Fibroblast of skin of back (primary cell): ENCODE results near the gene YBX2.

Source experiments
- DNase-seq: peaks from one replicate; pipeline ENCODE4 v3.0.0-alpha.2; 2013

The YBX2 gene

DNA sequence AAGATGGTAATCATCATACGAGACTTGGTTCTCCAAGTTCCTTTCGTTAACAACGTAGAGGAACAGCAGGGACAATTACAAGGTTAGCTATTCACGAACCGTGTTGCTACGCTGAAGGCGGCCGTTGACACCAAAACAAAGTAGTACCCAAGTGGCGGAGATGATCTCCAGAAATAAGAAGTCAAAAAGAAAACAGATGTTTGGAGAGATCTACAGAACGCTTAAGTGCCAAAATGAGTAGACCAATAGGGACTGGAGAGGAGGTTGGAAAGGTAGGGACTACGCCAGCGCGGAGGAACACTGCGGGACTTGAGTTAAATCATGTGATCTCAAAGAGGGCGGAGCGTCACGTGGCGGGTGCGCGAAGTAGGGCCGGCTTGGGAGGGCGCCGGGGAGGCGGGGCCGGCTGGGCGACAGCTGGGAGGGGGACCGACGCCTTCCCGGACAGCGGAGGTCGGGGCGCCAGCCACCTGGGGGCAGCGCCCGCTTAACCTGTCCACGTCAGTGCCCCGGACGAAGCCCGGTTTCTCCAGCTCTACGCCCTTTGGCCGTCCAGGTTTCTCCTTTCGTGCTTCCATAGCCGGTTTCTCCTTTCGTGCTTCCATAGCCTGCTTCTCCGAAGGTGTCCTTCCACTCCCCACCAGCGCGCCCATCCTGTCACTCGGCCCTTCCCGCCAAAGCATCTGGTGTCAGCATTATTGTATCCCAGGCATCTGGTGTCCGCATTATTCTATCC lies 51.6 kb downstream of the YBX2 start:
- peak; percentile 95 for DNase-seq

DNA sequence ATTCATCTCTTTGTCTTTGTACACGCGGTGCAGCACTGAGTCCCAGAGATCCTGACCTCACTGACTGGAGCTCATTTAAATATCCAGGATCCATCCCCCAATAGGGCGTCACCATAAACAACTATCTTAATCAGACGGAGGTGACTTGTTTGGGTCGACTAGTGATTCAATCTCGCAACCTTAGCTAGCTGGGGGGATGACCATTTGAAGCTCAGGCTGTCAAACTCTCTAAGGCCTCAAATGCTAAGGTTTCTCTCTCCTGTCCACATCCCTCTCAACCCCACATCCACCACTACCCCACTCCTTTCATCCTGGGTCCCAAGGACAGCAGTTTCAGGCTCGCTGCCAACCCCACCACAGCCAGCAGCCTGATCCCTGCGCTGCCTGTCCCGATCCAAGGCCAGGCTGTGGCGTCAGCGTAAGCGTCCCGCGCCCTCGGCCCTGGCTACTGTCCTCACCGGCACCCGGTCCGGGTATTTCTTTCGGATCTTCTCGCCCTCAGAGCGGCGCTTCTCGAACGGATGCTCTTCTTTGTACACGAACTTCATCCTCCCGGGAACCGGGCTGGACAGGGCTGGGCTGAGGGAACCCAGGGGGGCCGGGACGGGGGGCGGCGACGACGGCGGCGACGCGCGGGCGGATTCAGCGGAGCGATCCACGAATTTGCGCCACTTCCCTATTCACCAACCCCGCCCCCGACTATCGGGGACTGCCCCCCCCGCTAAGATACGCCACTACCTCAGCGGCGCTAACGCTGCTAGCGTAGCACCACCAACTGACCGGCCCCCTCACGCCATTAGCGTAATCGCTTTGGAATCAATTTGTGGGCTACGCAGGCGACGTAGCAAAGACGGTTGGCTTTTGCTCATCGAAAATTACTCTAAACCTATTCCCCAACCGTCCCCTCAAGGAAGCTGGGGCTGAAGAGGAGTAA lies 52.4 kb downstream of the YBX2 start, which contains the start of gene GABARAP:
Gene GABARAP (minus strand): TSS at position 667 of the 934 bp plus-strand sequence. CDS start 119 bp downstream, at position 548.
- DNase-seq: peak; percentile 90

DNA sequence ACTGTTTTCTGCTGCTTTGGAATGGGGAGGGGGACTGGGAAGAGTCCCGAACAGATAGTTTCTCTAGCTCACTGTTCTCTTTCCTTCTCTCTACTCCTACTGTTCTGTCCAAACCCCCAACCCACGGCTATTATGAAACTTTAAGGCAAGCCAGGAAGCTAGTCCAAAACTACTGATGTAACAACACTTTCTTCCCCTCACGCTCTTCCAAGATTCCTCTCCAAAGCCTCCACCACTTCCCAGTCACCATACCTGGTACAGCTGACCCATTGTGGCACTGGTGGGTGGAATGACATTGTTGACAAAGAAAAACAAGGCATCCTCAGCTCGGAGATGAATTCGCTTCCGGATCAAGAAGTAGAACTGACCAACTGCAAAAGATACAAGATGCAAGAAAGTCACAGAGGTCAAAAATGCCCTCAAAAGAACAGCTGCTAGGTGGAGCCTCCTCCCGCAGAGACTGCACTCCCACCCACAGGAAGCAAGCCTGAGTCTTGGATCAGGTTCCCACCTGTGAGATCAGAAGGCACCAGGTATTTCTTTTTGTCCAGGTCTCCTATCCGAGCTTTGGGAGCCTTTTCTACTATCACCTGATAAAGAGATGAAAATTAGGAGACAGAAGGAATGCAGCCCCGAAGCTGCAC lies 53.2 kb downstream of the YBX2 start:
- no peak for DNase-seq

DNA sequence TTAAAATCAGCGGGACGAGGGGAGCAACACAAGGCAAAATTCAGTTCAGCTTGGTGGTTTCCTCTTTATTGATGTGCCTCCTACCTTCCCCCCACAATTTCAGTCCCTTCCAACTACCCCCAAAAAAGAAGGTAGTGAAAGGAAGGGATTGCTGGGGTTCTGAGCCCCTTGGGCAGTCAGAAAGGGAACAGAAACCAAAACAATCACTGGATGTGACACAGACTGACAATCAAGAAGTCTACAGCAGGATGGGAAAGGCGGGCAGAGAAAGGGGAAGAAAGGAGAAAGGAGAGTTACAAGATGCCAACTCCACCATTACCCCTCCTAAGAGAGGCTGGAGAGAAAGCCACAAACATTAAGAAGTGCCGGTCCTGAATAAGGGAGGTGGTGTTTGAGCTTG lies 54.1 kb downstream of the YBX2 start:
- no peak for DNase-seq

DNA sequence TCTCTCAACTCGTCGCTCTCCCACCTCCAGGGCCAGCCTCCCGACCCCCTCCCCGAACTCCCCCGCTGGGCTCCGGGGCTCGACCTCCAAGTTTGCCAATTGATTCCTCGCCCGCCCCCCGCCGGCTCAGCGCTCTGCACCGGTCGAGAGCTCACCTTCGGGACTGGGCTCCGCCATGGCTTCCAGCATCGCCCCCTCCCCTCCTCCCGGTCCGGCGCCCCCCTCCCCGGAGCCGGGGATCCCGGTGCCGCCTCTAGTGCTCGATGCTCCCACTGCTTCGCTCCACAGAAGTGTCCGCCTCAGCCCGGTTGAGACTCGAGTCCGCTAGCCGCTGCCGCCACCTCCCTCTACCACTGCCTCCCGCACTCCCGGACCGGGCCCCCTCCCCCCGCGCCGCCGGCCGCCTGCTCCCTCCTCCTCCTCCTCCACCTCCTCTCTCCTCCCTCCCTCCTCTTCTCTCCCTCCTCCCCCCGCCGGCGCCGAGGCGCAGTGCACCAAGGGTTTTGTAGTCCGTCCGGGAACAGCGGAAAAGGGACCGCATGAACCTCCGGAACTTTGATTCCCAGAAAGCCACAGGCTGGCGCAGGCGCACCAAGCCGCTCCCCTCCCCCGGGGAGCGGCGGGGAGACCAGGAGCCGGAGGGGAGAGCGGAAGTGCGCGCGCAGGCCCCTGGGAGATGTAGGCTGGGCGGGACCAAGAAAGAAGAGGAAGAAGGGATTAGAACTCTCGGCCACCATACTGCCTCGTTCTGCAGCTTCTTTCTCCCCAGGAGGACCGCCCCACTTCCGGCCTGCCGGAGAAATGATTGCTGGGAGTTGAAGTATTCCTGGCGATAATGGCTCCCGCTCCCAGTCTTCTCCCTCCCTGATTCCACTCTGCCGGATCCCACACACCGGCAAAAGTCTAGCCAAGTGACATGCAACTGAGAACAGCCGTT lies 55.1 kb downstream of the YBX2 start, which contains the start of gene PHF23:
Gene PHF23 (minus strand): TSS at position 367 of the 937 bp plus-strand sequence. CDS start 178 bp downstream, at position 189.
- DNase-seq: peak; percentile 100

DNA sequence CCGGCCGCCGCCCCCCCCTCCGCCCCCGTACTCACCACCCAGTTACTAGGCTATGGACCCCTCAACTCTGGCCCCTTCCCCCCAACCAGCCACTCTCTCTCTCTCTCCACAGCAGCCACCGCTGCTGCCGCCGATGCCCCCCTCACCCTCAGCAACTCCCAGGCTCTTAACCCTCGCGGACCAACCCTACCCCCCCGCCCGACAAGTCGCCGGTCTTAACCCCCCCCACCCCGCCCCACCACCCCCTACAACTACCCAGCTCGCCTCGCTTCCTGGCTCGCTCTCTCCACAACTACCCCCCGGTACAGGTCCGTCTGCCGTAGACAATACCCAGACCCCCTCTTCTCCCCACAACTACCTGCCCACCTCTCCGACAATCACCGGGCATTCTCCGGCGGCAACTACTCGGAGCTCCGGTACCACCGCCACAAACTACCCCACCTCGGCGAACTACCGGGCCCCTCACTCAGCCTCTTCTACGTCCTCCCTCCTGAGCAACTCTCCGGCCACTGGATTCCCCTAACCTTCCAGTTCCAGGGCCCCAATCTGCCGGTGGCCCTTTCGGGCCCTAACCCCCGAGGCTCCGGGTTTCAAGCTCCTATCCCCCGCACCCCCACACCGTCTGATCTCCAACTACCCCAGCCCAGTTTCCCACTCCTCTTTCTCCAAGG lies 55.9 kb downstream of the YBX2 start:
- peak; percentile 35 for DNase-seq
